Activated CD8-positive, alpha-beta memory T cell treated with anti-CD3 and anti-CD28 coated beads, Interleukin-2, amount 50 U/mL, for 1 hour (primary cell): ENCODE data around the gene UTP20.
"Not testable (repeated sequence)": the region's sequence is repeated elsewhere in the genome, so short reads cannot be mapped to it uniquely, and the experiment has no call there.

ENCODE experiments used
- DNase-seq: peaks from one replicate; pipeline ENCODE4 v3.0.0-alpha.2; 2020; ENCODE audit errors: extremely low read depth

The UTP20 gene

DNA sequence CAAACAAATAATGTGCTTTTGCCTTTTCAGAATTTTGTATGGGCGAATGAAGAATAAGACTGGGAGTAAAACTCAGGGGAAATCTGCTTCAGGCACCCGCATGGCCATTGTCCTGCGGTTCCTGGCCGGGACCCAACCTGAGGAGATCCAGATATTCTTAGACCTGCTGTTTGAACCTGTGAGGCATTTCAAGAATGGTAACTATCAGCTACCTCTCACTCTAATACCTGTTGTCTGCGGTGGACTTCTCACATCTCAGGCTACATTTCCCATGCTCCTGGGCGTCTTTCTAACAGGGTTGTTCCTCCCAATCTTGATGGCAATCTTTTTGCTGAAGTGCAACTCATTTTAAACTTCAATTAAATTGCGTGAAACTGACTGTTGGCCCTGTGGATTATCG, 47.1 kb downstream of the UTP20 start:
- no peak for DNase-seq

DNA sequence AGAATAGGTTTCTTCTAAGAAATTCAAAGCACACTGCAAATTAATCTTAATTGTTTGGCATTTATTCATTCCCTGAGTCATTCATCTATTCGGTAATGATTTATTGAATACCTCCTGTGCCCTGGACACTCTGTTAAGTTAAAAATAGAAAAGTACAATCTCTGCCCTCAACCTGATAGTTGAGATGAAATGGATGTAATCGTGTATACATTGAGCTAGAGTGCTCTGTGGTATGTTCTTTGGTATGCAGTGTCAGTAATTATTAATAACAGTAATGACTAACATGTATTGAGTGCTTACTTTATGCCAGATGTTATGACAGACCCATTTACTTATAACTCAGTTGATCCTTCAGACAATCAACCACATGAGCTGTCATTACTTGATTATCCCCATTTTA, 47.6 kb downstream of the UTP20 start:
- no peak for DNase-seq

DNA sequence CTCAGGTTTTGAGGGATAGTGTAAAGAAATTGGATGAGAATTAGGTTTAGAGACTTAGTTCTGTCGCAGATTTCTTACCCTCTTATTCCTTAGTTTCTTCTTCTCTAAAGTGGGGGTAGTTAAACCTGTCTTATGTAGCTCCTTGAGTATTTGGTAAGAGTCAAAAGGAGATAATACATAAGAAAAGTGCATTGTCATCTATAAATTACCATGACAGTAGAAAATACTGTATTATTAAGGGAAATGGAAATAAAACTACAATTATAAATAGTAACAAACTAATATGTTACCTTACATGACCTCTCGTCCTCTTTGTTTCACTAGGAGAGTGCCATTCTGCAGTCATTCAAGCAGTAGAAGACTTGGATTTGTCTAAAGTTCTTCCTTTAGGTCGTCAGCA, 49.0 kb downstream of the UTP20 start:
- DNase-seq: no peak

- no peak for DNase-seq
Observed at GRCh38 chr12:101330631-101331030, 50.7 kb downstream of the UTP20 start.

DNA sequence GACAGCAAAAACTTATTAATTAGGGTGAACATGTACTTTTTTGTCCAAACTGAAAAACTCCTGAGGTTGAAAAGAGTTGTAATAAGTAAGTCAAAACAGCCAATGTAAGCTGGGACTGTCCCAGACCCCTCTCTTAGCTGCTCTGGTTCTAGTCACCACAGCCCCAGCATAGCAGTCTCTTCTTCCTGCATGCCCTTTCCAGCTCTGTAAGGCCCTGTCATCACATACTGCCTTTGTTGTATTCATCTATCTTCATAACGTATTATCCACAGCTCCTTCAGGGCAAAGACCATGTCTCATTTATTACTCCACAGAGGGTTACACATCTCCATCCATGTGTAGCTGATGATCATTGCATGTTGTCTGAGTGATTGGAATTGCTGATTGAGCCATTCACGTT, 56.5 kb downstream of the UTP20 start:
- no peak for DNase-seq

- DNase-seq: no peak
Observed at GRCh38 chr12:101338087-101338486, 58.2 kb downstream of the UTP20 start.

GRCh38 chr12:101343893-101344292, 64.0 kb downstream of the UTP20 start:
- DNase-seq: no peak

GRCh38 chr12:101351682-101352081, 71.8 kb downstream of the UTP20 start:
- DNase-seq: no peak

GRCh38 chr12:101356794-101357193, 76.9 kb downstream of the UTP20 start:
- DNase-seq: no peak

- DNase-seq: no peak
Observed at GRCh38 chr12:101361455-101361854, 81.5 kb downstream of the UTP20 start.

DNA sequence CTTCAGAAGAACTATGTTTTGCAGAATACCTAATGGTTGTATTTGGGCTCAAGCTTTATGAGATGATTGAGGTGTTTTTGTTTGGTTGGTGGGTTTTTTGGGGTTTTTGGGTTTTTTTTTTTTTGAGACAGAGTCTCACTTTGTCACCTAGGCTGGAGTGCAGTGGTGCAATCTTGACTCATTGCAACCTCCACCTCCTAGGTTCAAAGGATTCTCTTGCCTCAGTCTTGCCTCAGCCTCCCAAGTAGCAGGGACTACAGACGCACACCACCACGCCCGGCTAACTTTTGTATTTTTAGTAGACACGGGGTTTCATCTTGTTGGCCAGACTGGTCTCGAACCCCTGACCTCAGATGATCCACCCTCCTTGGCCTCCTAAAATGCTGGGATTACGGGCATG, 88.1 kb downstream of the UTP20 start:
- no peak for DNase-seq

DNA sequence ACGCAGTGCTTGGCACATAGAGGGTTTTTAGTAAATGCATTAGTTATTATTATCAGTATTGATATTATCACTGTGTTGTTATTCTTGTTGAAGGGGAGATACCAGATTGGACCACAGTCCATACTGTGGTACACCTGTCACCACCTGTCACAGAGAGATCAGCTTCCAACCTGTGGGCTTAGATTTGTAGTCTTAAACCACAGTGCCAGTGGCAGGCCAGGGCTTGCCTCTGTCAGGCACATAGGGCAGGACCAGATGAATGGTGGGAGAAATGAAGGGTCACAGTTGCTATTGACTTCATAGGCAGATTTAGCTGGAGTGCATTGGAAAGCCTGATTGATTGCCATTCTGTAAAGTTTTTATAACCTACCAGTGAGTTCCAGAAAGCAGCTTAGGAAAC, 92.5 kb downstream of the UTP20 start:
- no peak for DNase-seq

GRCh38 chr12:101375573-101375972, 95.7 kb downstream of the UTP20 start:
- DNase-seq: no peak

- no peak for DNase-seq
Observed at GRCh38 chr12:101379149-101379548, 99.2 kb downstream of the UTP20 start.

DNA sequence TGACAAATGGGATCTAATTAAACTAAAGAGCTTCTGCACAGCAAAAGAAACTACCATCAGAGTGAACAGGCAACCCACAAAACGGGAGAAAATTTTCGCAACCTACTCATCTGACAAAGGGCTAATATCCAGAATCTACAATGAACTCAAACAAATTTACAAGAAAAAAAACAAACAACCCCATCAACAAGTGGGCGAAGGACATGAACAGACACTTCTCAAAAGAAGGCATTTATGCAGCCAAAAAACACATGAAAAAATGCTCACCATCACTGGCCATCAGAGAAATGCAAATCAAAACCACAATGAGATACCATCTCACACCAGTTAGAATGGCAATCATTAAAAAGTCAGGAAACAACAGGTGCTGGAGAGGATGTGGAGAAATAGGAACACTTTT, 111.3 kb downstream of the UTP20 start:
- not testable (repeated sequence) for DNase-seq

GRCh38 chr12:101407049-101407435, 127.1 kb downstream of the UTP20 start:
- DNase-seq: no peak

- peak; percentile 40 for DNase-seq
Observed at GRCh38 chr12:101407436-101408345, 127.8 kb downstream of the UTP20 start, which contains the start of gene ARL1. TSS of gene ARL1 (minus strand) at chr12:101407772. CDS start at chr12:101407645, 127 bp downstream.

DNA sequence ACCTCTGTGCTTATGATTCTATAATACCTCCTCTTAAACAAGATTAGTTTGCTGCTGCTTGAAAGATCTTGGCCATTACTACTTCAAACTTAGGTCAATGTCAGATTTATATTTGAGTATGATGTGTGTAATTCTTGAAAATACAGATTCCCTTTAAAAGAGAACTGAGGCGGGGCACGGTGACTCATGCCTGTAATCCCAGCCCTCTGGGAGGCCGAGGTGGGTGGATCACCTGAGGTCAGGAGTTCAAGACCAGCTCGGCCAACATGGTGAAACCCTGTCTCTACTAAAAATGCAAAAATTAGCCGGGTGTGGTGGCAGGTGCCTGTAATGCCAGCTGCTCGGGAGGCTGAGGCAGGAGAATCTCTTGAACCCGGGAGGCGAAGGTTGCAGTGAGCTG, 130.3 kb downstream of the UTP20 start:
- DNase-seq: not testable (repeated sequence)

DNA sequence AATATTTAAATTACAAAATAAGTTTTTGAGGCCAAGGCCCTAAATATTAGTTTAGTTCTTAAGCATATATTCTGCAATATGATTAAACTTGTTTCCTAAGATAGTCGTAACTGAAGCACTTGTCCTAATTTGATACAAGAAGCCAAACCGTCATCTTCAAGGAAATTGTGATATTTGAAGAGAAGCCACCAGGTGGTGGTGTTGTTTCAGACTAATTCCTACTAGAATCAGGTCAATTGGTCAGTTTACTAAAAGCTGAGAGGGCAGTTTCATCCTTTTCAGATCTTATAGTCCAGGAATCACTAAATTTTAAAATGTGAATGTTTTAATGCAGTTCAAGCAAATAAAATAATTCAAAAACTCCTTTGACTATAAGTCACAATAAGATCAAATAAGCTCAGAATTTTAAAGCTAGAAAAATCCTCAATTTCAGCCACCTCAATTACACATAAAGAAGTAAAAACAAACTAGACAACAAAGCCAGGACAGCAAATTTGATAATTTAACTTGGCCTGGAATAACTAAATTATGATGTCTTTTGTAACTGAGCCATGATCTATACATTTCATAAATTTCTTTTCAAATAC, 134.7 kb downstream of the UTP20 start:
- no peak for DNase-seq

GRCh38 chr12:101415228-101415627, 135.3 kb downstream of the UTP20 start:
- DNase-seq: no peak

- DNase-seq: not testable (repeated sequence)
Observed at GRCh38 chr12:101422066-101422465, 142.2 kb downstream of the UTP20 start.

DNA sequence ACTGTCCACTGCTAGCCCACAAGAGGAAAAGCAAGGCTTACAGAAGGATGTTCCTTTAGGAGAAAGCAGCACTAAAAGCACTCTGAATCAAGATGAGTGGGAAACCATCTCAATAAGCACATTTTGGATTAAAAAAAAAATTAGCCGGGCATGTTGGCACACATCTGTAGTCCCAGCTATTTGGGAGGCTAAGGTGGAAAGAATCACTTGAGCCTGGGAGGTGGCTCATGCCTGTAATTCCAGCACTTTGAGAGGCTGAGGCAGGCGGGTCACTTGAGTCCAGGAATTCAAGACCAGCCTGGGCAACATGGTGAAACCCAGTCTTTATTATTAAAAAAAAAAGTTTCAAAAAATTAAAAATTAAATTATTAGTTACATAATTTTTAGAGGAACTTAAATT, 144.7 kb downstream of the UTP20 start:
- DNase-seq: no peak

DNA sequence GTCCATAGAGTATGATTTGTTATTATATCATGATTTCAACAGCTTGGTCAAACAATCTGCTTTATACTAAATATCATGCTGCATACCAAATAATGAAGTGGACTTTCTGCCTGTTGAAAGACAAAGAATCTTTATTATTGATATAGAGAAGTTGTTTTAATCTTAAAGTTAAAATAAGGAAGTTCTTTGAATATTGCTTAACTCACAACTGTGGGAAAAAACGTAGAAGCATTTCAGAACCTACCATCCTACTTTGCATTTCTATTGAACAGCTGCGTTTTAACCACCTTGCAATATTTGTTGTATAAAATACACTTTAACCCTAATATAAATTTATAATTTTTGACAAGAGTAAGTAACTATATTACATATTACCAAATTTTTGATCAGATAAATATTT, 150.6 kb downstream of the UTP20 start:
- DNase-seq: no peak
